Esophagus muscularis mucosa (tissue), 4 donors: ENCODE results near the gene SLC2A5. TPM values are rescaled to one million over a fixed set of nuclear protein-coding genes. Genes with fewer than 3 reads are reported as not detected.

Source experiments
- DNase-seq: peaks from one replicate; pipeline ENCODE4 v3.0.0-alpha.2; 2017; ENCODE audit errors: extremely low spot score
- H3K27ac ChIP-seq, 4 donors: fragments of 200-600 bp; sonication (generic); replicated peaks in 1 of 4; 1 replicate in 3 of 4; 2 replicates in 1 of 4; pipeline ENCODE4 v1.5.1; 2016 to 2019; ENCODE audit warnings: mild to moderate bottlenecking in 1 of 4
- H3K27me3 ChIP-seq, 4 donors: fragments of 200-600 bp; sonication (generic); one replicate each; pipeline versions ENCODE4 v1.5.1 to v1.6.0; 2016 to 2019
- H3K36me3 ChIP-seq, 4 donors: fragments of 200-600 bp; sonication (generic); one replicate each; pipeline ENCODE4 v1.5.1; 2016 to 2019
- H3K4me1 ChIP-seq, 4 donors: fragments of 200-600 bp; sonication (generic); one replicate each; pipeline ENCODE4 v1.5.1; 2016 to 2019
- H3K4me3 ChIP-seq, 4 donors: fragments of 200-600 bp; sonication (generic); 1 replicate in 2 of 4; 2 replicates in 2 of 4; pipeline ENCODE4 v1.5.1; 2016 to 2019; ENCODE audit warnings: mild to moderate bottlenecking in 4 of 4, moderate library complexity in 1 of 4
- H3K9me3 ChIP-seq, 4 donors: fragments of 200-600 bp; sonication (generic); 1 replicate in 3 of 4; 2 replicates in 1 of 4; pipeline ENCODE4 v1.5.1; 2016 to 2019
- EP300 ChIP-seq: sonication (generic); formaldehyde crosslinking; IDR thresholded peaks from one replicate; pipeline ENCODE4 v1.6.1; 2017; ENCODE audit warnings: antibody characterized with exemption
- POLR2A ChIP-seq: fragments of 450-650 bp; IDR thresholded peaks from one replicate; pipeline ENCODE4 v1.6.1; 2017; ENCODE audit warnings: antibody characterized with exemption, moderate library complexity, mild to moderate bottlenecking, low read depth
- POLR2AphosphoS5 ChIP-seq, 2 donors: sonication (generic); formaldehyde crosslinking; IDR thresholded peaks; one replicate each; pipeline ENCODE4 v1.6.1; 2017; ENCODE audit warnings: antibody characterized with exemption in 2 of 2
- WGBS: methylation state at CpG from one replicate; pipeline ENCODE4 v1.1.5; 2018; 5-methylcytosine and 5-hydroxymethylcytosine counted together
- intact Hi-C: fragments of 100-400 bp; cut with DNase I; formaldehyde crosslinking; loops from one replicate; pipeline ENCODE4 v1.15.1; 2023
- small RNA-seq, 3 donors: library from RNA; depleted of rRNA; stranded (forward); fragments of <200 nt; gene quantifications; one replicate each; pipeline ENCODE3, GENCODE V24; 2016
- total RNA-seq, 4 donors: library from RNA; depleted of rRNA; stranded (reverse); fragments of >200 nt; gene quantifications; one replicate each; pipeline versions ENCODE4 v1.1.0 to v1.2.1, GENCODE V29; 2016
- TF ChIP-seq, protein P1 (sequence below), 3 experiments: fragments of 200-600 bp in 2 of 3; fragments of 450-650 bp in 1 of 3; sonication (generic) in 2 of 3; IDR thresholded peaks; one replicate each; pipeline ENCODE4 v1.5.1; 2017 to 2019; ENCODE audit warnings: antibody characterized with exemption in 3 of 3, mild to moderate bottlenecking in 2 of 3, moderate library complexity in 1 of 3

Gene SLC2A5
- total RNA-seq, 4 donors from 2014 or later, result 0.06 to 2.0 (median 0.57) TPM; not detected in 1

DNA sequence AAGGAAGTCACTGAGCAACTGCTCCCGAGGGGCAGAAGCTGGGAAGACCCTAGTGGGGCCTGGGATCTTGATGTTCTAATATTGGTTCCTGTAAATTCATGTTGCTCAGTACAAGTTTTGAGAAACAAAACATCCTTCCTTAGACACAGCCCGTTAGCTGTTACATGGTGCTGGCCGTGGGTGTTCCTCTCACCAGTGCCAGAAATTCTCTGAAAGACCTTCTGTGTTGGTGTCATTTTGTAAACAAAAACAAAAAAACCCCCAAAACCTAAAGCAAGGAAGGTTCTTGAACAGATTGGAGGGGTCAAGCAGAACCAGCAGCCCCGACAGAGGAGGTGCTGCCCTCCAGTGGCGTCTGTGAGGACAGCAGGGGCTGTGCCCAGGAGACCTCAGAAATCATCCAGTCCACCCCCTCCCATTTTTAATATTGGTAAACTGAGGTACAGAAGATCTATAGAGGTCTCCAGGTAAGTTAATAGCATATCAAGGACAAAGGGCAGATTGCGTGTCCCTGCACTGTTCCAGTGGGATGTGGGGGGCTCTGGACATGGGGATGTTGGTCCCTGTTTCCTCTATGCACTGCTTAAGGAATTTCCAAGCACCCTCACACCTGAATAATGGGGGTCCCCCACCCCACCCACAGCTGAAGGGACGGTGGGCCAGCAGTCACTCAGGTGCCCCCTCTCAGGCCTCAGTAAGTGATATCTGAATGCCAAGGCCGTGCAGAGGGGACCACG, 81.4 kb downstream of the SLC2A5 start:
- Histone ChIP-seq H3K36me3 (no peaks in the 10 kb centered on the region), H3K27ac (peak overlapping the region; percentile 40 to 76 (median 54)), H3K27me3 (no peaks in the 10 kb centered on the region), H3K4me1 (peaks cover 13 to 31% (median 26%) of the 10 kb centered on the region in 4 donors), H3K4me3 (no peak overlapping the region), H3K9me3 (no peaks in the 10 kb centered on the region)
- intact Hi-C loops, result loop anchor here (1.0 to 5.0 kb wide), 2 partner anchors 70 to 126 kb away; no protein-coding TSS in a partner anchor
- WGBS, result 32% methylated on average over 8 of the region's 9 CpGs
- TF ChIP-seq POLR2A, result no peak
- peak in 1 of 2 donors; percentile 15 for TF ChIP-seq POLR2AphosphoS5 (IDR thresholded peaks at IDR 0.05)
- TF ChIP-seq, protein P1, sequence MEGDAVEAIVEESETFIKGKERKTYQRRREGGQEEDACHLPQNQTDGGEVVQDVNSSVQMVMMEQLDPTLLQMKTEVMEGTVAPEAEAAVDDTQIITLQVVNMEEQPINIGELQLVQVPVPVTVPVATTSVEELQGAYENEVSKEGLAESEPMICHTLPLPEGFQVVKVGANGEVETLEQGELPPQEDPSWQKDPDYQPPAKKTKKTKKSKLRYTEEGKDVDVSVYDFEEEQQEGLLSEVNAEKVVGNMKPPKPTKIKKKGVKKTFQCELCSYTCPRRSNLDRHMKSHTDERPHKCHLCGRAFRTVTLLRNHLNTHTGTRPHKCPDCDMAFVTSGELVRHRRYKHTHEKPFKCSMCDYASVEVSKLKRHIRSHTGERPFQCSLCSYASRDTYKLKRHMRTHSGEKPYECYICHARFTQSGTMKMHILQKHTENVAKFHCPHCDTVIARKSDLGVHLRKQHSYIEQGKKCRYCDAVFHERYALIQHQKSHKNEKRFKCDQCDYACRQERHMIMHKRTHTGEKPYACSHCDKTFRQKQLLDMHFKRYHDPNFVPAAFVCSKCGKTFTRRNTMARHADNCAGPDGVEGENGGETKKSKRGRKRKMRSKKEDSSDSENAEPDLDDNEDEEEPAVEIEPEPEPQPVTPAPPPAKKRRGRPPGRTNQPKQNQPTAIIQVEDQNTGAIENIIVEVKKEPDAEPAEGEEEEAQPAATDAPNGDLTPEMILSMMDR (IDR thresholded peaks at IDR 0.05), result peak; percentile 91 to 97 (median 94)
- no peak for TF ChIP-seq EP300
- DNase-seq, result no peak

DNA sequence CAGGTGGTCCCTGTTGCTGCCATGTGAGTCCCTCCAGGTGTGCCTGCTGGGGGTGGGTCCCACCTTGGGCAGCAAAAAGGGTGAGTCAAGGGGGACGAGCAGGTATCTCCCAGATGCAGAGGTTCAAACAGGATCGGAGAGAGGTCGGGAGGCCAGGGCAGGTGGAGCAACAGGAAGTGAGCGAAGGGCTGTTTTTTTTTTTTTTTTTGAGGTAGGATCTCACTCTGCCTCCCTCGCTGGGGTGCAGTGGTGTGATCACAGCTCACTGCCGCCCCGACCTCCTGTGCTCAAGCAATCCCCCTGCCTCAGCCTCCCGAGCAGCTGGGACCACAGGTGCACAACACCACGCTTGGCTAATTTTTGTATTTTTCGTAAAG, 82.6 kb downstream of the SLC2A5 start:
- no peaks in the 10 kb centered on the region for H3K27me3 ChIP-seq
- no peak overlapping the region for H3K4me3 ChIP-seq
- WGBS, result 94% methylated on average over 10 of the region's 10 CpGs
- DNase-seq, result no peak
- no peaks in the 10 kb centered on the region for H3K36me3 ChIP-seq
- intact Hi-C loops, result loop anchor here (5.0 kb wide), 1 partner anchor 125 kb away; no protein-coding TSS in a partner anchor
- H3K4me1 ChIP-seq, result peaks cover 13 to 31% (median 26%) of the 10 kb centered on the region in 4 donors
- H3K27ac ChIP-seq, result peak overlapping the region; percentile 49 to 77 (median 70)
- TF ChIP-seq, protein P1 (IDR thresholded peaks at IDR 0.05), result no peak
- no peak for TF ChIP-seq EP300
- TF ChIP-seq POLR2AphosphoS5 (IDR thresholded peaks at IDR 0.05), result no peak
- no peaks in the 10 kb centered on the region for H3K9me3 ChIP-seq

DNA sequence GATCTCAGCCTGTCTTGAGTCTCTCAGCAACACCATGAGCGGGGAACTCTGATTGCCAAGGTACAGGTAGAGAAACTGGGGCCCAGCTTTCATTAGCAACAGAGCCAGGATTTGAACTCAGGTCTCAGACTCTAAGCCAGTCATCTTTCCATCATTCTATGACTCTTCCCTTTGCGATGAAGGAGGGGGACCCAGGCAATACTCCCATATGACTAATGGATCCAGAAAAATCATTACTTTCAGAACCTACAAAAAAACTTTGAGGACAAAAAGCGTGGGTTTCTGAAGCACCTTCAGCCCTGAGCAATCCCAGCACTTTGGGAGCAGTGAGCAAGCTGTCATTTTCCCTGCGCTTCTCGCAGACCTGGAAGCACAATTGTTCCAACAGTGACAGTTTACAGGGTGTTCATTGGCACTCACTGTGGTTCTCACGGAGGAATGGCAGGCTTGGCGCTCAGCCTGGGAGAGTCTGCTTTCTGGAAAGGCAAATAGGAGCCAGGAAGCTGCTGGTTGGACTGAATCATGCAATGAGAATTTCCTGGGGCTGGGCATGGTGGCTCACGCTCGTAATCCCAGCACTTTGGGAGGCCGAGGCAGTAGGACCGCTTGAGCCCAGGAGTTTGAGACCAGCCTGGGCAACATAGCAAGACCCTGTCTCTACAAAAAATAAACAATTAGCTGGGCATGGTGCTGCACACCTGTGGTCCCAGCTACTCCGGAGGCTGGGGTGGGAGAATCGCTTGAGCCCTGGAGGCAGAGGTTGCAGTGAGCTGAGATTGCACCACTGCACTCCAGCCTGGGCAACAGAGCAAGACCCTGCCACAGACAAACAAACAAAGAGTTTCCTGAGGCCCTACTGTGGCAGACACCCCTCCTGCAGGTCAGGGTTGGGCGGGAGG, 83.3 kb downstream of the SLC2A5 start:
- Histone ChIP-seq H3K27ac (peak overlapping the region; percentile 49 to 77 (median 70)), H3K36me3 (no peaks in the 10 kb centered on the region)

More for the DNA sequence above, 83.3 kb downstream of the SLC2A5 start:
- Histone ChIP-seq H3K27me3 (no peaks in the 10 kb centered on the region), H3K9me3 (no peaks in the 10 kb centered on the region), H3K4me1 (peaks cover 13 to 31% (median 26%) of the 10 kb centered on the region in 4 donors), H3K4me3 (no peak overlapping the region)
- no peak for TF ChIP-seq POLR2A
- TF ChIP-seq, protein P1 (IDR thresholded peaks at IDR 0.05), result peak in 1 of 3 experiments; percentile 5
- peak; percentile 72 to 84 for TF ChIP-seq POLR2AphosphoS5 (IDR thresholded peaks at IDR 0.05)
- TF ChIP-seq EP300, result no peak
- WGBS, result 73% methylated on average over 12 of the region's 14 CpGs
- DNase-seq, result no peak
- intact Hi-C loops, result loop anchor here (5.0 kb wide), 1 partner anchor 124 kb away; no protein-coding TSS in a partner anchor

Small RNAs within 50 kb of the gene (small RNA-seq; reads per million reads assigned to genes)
- gene RF00424, result 0 reads per million in 3 donors

Other genes with a start within 250 kb of the SLC2A5 start
- 100 to 1,000 TPM; 595 to 895 (median 621) TPM for gene ENO1, start 190.9 kb downstream of the SLC2A5 start, total RNA-seq
- gene CA6, start 123.8 kb downstream of the SLC2A5 start, total RNA-seq, result not detected
- not detected for gene SLC2A7, start 43.2 kb downstream of the SLC2A5 start, total RNA-seq
- gene GPR157, start 59.5 kb upstream of the SLC2A5 start, total RNA-seq, result 1 to 10 TPM; 2.5 to 8.4 (median 3.8) TPM
- 10 to 100 TPM; 31.1 to 54.4 (median 38.4) TPM for gene H6PD, start 165.1 kb upstream of the SLC2A5 start, total RNA-seq
- 100 to 1,000 TPM in 2 of 4 donors, 10 to 100 TPM in 2; 61.0 to 104 (median 97.4) TPM for gene SPSB1, start 223.3 kb upstream of the SLC2A5 start, total RNA-seq